H1 (cell line): Measurements from ENCODE around the gene MAML3. TPM values are rescaled to one million over a fixed set of nuclear protein-coding genes. Genes with fewer than 3 reads are reported as not detected.

ENCODE experiments used
- CHD7 ChIP-seq: fragments of 300-600 bp; sonication (generic); IDR thresholded peaks from 2 replicates; pipeline ENCODE4 v1.7.1; 2012; ENCODE audit warnings: low read length, moderate library complexity, mild to moderate bottlenecking, inconsistent platforms; ENCODE audit not compliant: insufficient replicate concordance
- KDM5A ChIP-seq: fragments of 200-600 bp; IDR thresholded peaks from 2 replicates; pipeline ENCODE4 v1.7.1; 2012; ENCODE audit warnings: mild to moderate bottlenecking, low read length, inconsistent platforms, mixed read lengths
- RXRA ChIP-seq: IDR thresholded peaks from 2 replicates; pipeline ENCODE4 v1.6.1; 2011; ENCODE audit warnings: low read depth, mild to moderate bottlenecking, low read length, moderate library complexity; ENCODE audit not compliant: insufficient read depth
- polyA plus RNA-seq, 7 experiments: library from polyadenylated mRNA; depleted of rRNA in 3 of 7; stranded (reverse) in 5 of 7; unstranded in 2 of 7; fragments of >200 nt in 5 of 7; fragments of 200-250 nt in 2 of 7; gene quantifications; 1 replicate in 5 of 7; 2 replicates in 1 of 7; 4 replicates in 1 of 7; pipeline versions ENCODE4 v1.2.1 to v1.2.3, GENCODE V29; 2011 to 2013; ENCODE audit warnings: missing spikeins in 2 of 7, mixed read lengths in 2 of 7
- total RNA-seq: library from RNA; stranded (reverse); fragmentation: NEBNext Ultra II Directional; extraction: Animal tissue kit (Norgen Biotek cat#: 25700); gene quantifications from 2 replicates; pipeline ENCODE4 v1.2.1, GENCODE V29; 2021

MAML3 gene
- total and polyA plus RNA-seq, 2 of the 8 experiments (the other 6 are each of a cell fraction or from before 2014, with no cell fraction given), result 2.1 to 5.7 TPM

DNA sequence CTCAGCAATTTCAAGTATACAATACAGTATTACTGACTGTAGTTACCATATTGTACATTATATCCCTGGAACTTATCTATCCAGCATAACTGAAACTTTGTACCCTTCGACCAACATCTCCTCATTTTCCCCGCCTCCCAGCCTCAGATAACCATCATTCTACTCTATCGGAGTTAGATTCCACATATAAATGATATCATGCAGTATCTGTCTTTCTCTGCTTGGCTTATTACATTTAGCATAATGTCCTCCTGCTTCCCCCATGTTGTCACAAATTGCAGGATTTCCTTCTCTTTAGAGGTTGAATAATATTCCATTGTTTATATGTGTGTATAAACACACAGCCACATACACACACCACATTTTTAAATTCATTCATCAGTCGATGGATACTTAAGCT, 218.1 kb downstream of the MAML3 start (continued):
- TF ChIP-seq CHD7, result no peak
- TF ChIP-seq KDM5A, result no peak
- no peak for TF ChIP-seq RXRA
